GM19467 (cell line): ENCODE results near the gene PDZRN4.
"Not testable (repeated sequence)": the region's sequence is repeated elsewhere in the genome, so short reads cannot be mapped to it uniquely, and the experiment has no call there.

Experiments
- ATAC-seq: cut with Tn5 transposase; IDR thresholded peaks from one replicate; pipeline ENCODE4 v1.9.1; 2021; ENCODE audit warnings: mild to moderate bottlenecking, moderate library complexity; ENCODE audit not compliant: unreplicated experiment

Gene PDZRN4

GRCh38 chr12:41188058-41188840 is at the start of gene PDZRN4:
PDZRN4 (plus strand) TSS chr12:41188320.
- no peak for ATAC-seq

GRCh38 chr12:41140117-41140516 is 48.0 kb upstream of the PDZRN4 start:
- ATAC-seq, result no peak

- ATAC-seq, result no peak
These were observed 47.0 kb upstream of the PDZRN4 start for GRCh38 chr12:41141104-41141503.

- no peak for ATAC-seq
These were observed 45.7 kb upstream of the PDZRN4 start for GRCh38 chr12:41142376-41142775.

GRCh38 chr12:41151793-41152192 is 36.3 kb upstream of the PDZRN4 start:
- no peak for ATAC-seq

- no peak for ATAC-seq
These were observed 25.7 kb upstream of the PDZRN4 start for GRCh38 chr12:41162461-41162860.

- ATAC-seq, result no peak
These were observed 20.4 kb upstream of the PDZRN4 start for GRCh38 chr12:41167701-41168100.

- no peak for ATAC-seq
These were observed 13.5 kb upstream of the PDZRN4 start for GRCh38 chr12:41174602-41175001.

- not testable (repeated sequence) for ATAC-seq
These were observed 8.6 kb upstream of the PDZRN4 start for GRCh38 chr12:41179507-41179906.

- ATAC-seq, result no peak
These were observed 3.3 kb upstream of the PDZRN4 start for GRCh38 chr12:41184864-41185263.

GRCh38 chr12:41186026-41186425 is 2.1 kb upstream of the PDZRN4 start:
- no peak for ATAC-seq

- no peak for ATAC-seq
These were observed 798 bp downstream of the PDZRN4 start for GRCh38 chr12:41188841-41189394.

- no peak for ATAC-seq
These were observed 1.5 kb downstream of the PDZRN4 start for GRCh38 chr12:41189395-41190251.

- no peak for ATAC-seq
These were observed 2.2 kb downstream of the PDZRN4 start for GRCh38 chr12:41190338-41190737.

GRCh38 chr12:41191549-41191948 is 3.4 kb downstream of the PDZRN4 start:
- not testable (repeated sequence) for ATAC-seq

GRCh38 chr12:41193311-41193710 is 5.2 kb downstream of the PDZRN4 start:
- no peak for ATAC-seq

- no peak for ATAC-seq
These were observed 13.9 kb downstream of the PDZRN4 start for GRCh38 chr12:41202051-41202450.

- no peak for ATAC-seq
These were observed 17.1 kb downstream of the PDZRN4 start for GRCh38 chr12:41205070-41205709.

GRCh38 chr12:41206298-41206697 is 18.2 kb downstream of the PDZRN4 start:
- ATAC-seq, result no peak

GRCh38 chr12:41211448-41211847 is 23.3 kb downstream of the PDZRN4 start:
- no peak for ATAC-seq

GRCh38 chr12:41212625-41213024 is 24.5 kb downstream of the PDZRN4 start:
- no peak for ATAC-seq
